GM23338 (cell line): ENCODE data around the gene JOSD1. TPM values are rescaled to one million over a fixed set of nuclear protein-coding genes. Genes with fewer than 3 reads are reported as not detected.

ENCODE experiments used
- ATAC-seq: fragments of 200-7000 bp; cut with Tn5 transposase; 3 replicates; pipeline ENCODE4 v1.9.1; 2020
- DNase-seq: peaks from one replicate; pipeline ENCODE4 v3.0.0-alpha.2; 2015; ENCODE audit warnings: low spot score
- H2AFZ ChIP-seq: fragments of 200-600 bp; sonication (generic); 2 replicates; pipeline ENCODE4 v1.8.0; 2016; ENCODE audit warnings: antibody characterized with exemption, mild to moderate bottlenecking, moderate library complexity
- H3F3A ChIP-seq: fragments of 200-600 bp; sonication (generic); replicated peaks from 2 replicates; pipeline ENCODE4 v1.8.0; 2017; ENCODE audit warnings: antibody characterized with exemption, mixed run types, low read depth
- H3K27ac ChIP-seq: fragments of 200-600 bp; sonication (generic); 2 replicates; pipeline ENCODE4 v1.6.1; 2016; ENCODE audit warnings: low read depth
- H3K27me3 ChIP-seq: fragments of 200-600 bp; sonication (generic); 2 replicates; pipeline ENCODE4 v1.8.0; 2016; ENCODE audit warnings: mild to moderate bottlenecking, mixed run types, moderate library complexity; ENCODE audit not compliant: insufficient read depth
- H3K36me3 ChIP-seq: fragments of 200-600 bp; sonication (generic); 2 replicates; pipeline ENCODE4 v1.8.0; 2016; ENCODE audit warnings: mild to moderate bottlenecking; ENCODE audit not compliant: insufficient read depth
- H3K4me1 ChIP-seq: fragments of 200-600 bp; sonication (generic); 2 replicates; pipeline ENCODE4 v1.8.0; 2016; ENCODE audit warnings: mild to moderate bottlenecking, moderate library complexity; ENCODE audit not compliant: insufficient read depth
- H3K4me2 ChIP-seq: fragments of 200-600 bp; sonication (generic); 2 replicates; pipeline ENCODE4 v1.7.1; 2017; ENCODE audit warnings: mixed run types
- H3K4me3 ChIP-seq: fragments of 200-600 bp; sonication (generic); 2 replicates; pipeline ENCODE4 v1.6.1; 2016; ENCODE audit warnings: mixed run types
- H3K79me2 ChIP-seq: fragments of 200-600 bp; sonication (generic); replicated peaks from 2 replicates; pipeline ENCODE4 v1.8.0; 2017; ENCODE audit warnings: mild to moderate bottlenecking; ENCODE audit not compliant: insufficient read depth
- H3K9me2 ChIP-seq: fragments of 200-600 bp; sonication (generic); 2 replicates; pipeline ENCODE4 v1.8.0; 2017; ENCODE audit not compliant: insufficient read depth
- H4K20me1 ChIP-seq: fragments of 200-600 bp; sonication (generic); replicated peaks from 2 replicates; pipeline ENCODE4 v1.8.0; 2017; ENCODE audit warnings: mild to moderate bottlenecking; ENCODE audit not compliant: insufficient read depth
- H3K27ac Mint-ChIP-seq: 2 replicates; pipeline ENCODE4 v1.8.0; 2020; ENCODE audit warnings: inconsistent platforms, mild to moderate bottlenecking, moderate library complexity, mixed read lengths
- H3K27me3 Mint-ChIP-seq: 3 replicates; pipeline ENCODE4 v1.8.0; 2022; ENCODE audit warnings: low read depth, mild to moderate bottlenecking, moderate library complexity, mixed read lengths, inconsistent platforms; ENCODE audit not compliant: insufficient read depth, poor library complexity
- H3K36me3 Mint-ChIP-seq: 3 replicates; pipeline ENCODE4 v1.8.0; 2021; ENCODE audit warnings: low read depth, mild to moderate bottlenecking, inconsistent platforms, moderate library complexity, mixed read lengths
- H3K4me1 Mint-ChIP-seq: 3 replicates; pipeline ENCODE4 v1.8.0; 2020; ENCODE audit warnings: mild to moderate bottlenecking, inconsistent platforms, mixed read lengths
- H3K4me3 Mint-ChIP-seq: 3 replicates; pipeline ENCODE4 v1.8.0; 2021; ENCODE audit warnings: moderate library complexity, mild to moderate bottlenecking, inconsistent platforms, mixed read lengths
- H3K9me3 Mint-ChIP-seq: 3 replicates; pipeline ENCODE4 v1.8.0; 2020; ENCODE audit warnings: moderate library complexity, mild to moderate bottlenecking, inconsistent platforms, mixed read lengths
- CREB1 ChIP-seq: fragments of 250-450 bp; sonication (Bioruptor Pico); IDR thresholded peaks from 2 replicates; pipeline ENCODE4 v1.5.0; 2020; ENCODE audit warnings: low read depth, mild to moderate bottlenecking, moderate library complexity
- EZH2 ChIP-seq: fragments of 200-600 bp; sonication (generic); IDR thresholded peaks from one replicate; pipeline ENCODE4 v1.8.0; 2017; ENCODE audit warnings: antibody characterized with exemption, mild to moderate bottlenecking, low read depth; ENCODE audit not compliant: unreplicated experiment
- EZH2phosphoT487 ChIP-seq: fragments of 200-600 bp; sonication (generic); IDR thresholded peaks from one replicate; pipeline ENCODE4 v1.8.1; 2018; ENCODE audit warnings: antibody characterized with exemption; ENCODE audit not compliant: unreplicated experiment
- JUNB ChIP-seq: IDR thresholded peaks from one replicate; pipeline ENCODE4 v1.6.1; 2016; ENCODE audit warnings: antibody characterized with exemption; ENCODE audit not compliant: unreplicated experiment
- NANOG ChIP-seq: IDR thresholded peaks from 2 replicates; pipeline ENCODE4 v1.6.1; 2016; ENCODE audit warnings: antibody characterized with exemption, borderline replicate concordance
- POLR2AphosphoS5 ChIP-seq: IDR thresholded peaks from 2 replicates; pipeline ENCODE4 v1.6.1; 2016; ENCODE audit warnings: antibody characterized with exemption, low read depth
- STAT1 ChIP-seq: IDR thresholded peaks from one replicate; pipeline ENCODE4 v1.6.1; 2016; ENCODE audit warnings: antibody characterized with exemption; ENCODE audit not compliant: unreplicated experiment
- ZNF114 ChIP-seq: fragments of 250-450 bp; sonication (Bioruptor Pico); IDR thresholded peaks from 2 replicates; pipeline ENCODE4 v1.5.0; 2020; ENCODE audit warnings: mild to moderate bottlenecking, moderate library complexity
- ZNF331 ChIP-seq: fragments of 250-450 bp; sonication (Bioruptor Pico); IDR thresholded peaks from 2 replicates; pipeline ENCODE4 v1.5.0; 2020; ENCODE audit warnings: low read depth, mild to moderate bottlenecking, moderate library complexity
- polyA plus RNA-seq: library from polyadenylated mRNA; unstranded; fragments of >200 nt; fragmentation: Nextera tagmentation; extraction: Ambion mirVana; gene quantifications from 2 replicates; pipeline ENCODE4 v1.2.1, GENCODE V29; 2016
- total RNA-seq: library from RNA; depleted of rRNA; stranded (reverse); fragments of >200 nt; shearing (Covaris generic); gene quantifications from 2 replicates; pipeline ENCODE4 v1.2.3, GENCODE V29; 2014
- TF ChIP-seq, protein P1 (sequence below): fragments of 250-450 bp; sonication (Bioruptor Pico); IDR thresholded peaks from 2 replicates; pipeline ENCODE4 v1.5.0; 2020; ENCODE audit warnings: mild to moderate bottlenecking, moderate library complexity
- TF ChIP-seq, protein P2 (sequence below), 2 experiments: fragments of 200-600 bp in 1 of 2; sonication (generic) in 1 of 2; conservative IDR thresholded peaks; 2 replicates each; pipeline versions ENCODE4 v1.5.1 to v1.6.1; 2016 to 2017; ENCODE audit warnings: antibody characterized with exemption in 2 of 2, low read depth in 2 of 2, mild to moderate bottlenecking in 2 of 2, moderate library complexity in 1 of 2
- TF ChIP-seq, protein P3 (sequence below): IDR thresholded peaks from 2 replicates; pipeline ENCODE4 v1.6.1; 2016; ENCODE audit warnings: antibody characterized with exemption
- TF ChIP-seq, protein P4 (sequence below): IDR thresholded peaks from one replicate; pipeline ENCODE4 v1.6.1; 2018; ENCODE audit warnings: antibody characterized with exemption; ENCODE audit not compliant: unreplicated experiment

The JOSD1 gene
- total and polyA plus RNA-seq, 2 experiments from 2014 or later = 4.6 to 19.7 TPM

DNA sequence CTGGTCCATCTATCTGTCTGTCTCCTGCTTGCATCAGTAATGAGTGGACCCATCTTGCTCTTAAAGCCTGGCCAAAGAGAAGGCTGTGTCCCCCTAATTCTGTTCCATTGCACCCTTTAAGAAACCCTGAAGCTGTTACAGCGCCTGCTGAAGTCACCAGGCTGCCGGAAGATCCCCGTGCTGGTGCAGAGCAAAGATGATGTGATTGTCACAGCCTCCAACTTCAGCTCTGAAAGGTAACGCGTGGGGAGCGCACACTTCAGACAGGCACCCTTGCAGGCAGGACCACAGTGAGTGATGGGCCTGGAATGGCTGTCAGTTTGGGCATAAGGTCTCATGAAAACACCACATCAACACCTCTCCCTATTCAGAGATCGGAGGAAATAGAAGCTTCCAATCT lies 23.4 kb upstream of the JOSD1 start:
- Histone ChIP-seq H3K79me2 (no peaks in the 10 kb centered on the region; the same call in 1 of the 2 replicates), H3K27me3 (no peaks in the 10 kb centered on the region), H3K9me2 (no peaks in the 10 kb centered on the region), H3K27ac (no peak overlapping the region), H3K4me3 (no peak overlapping the region), H3K4me2 (no peak overlapping the region), H2AFZ (no peak overlapping the region), H3K36me3 (peaks cover 50% of the 10 kb centered on the region), H3K4me1 (no peaks in the 10 kb centered on the region), H3F3A (no peaks in the 10 kb centered on the region), H4K20me1 (peaks cover 9% of the 10 kb centered on the region; the same call in 1 of the 2 replicates)
- H3K27ac Mint-ChIP-seq = no peak overlapping the region
- H3K9me3 Mint-ChIP-seq = no peaks in the 10 kb centered on the region
- no peak overlapping the region for H3K4me3 Mint-ChIP-seq
- no peak for DNase-seq
- peaks cover 81% of the 10 kb centered on the region for H3K36me3 Mint-ChIP-seq
- ATAC-seq = no peak
- TF ChIP-seq, protein P1, sequence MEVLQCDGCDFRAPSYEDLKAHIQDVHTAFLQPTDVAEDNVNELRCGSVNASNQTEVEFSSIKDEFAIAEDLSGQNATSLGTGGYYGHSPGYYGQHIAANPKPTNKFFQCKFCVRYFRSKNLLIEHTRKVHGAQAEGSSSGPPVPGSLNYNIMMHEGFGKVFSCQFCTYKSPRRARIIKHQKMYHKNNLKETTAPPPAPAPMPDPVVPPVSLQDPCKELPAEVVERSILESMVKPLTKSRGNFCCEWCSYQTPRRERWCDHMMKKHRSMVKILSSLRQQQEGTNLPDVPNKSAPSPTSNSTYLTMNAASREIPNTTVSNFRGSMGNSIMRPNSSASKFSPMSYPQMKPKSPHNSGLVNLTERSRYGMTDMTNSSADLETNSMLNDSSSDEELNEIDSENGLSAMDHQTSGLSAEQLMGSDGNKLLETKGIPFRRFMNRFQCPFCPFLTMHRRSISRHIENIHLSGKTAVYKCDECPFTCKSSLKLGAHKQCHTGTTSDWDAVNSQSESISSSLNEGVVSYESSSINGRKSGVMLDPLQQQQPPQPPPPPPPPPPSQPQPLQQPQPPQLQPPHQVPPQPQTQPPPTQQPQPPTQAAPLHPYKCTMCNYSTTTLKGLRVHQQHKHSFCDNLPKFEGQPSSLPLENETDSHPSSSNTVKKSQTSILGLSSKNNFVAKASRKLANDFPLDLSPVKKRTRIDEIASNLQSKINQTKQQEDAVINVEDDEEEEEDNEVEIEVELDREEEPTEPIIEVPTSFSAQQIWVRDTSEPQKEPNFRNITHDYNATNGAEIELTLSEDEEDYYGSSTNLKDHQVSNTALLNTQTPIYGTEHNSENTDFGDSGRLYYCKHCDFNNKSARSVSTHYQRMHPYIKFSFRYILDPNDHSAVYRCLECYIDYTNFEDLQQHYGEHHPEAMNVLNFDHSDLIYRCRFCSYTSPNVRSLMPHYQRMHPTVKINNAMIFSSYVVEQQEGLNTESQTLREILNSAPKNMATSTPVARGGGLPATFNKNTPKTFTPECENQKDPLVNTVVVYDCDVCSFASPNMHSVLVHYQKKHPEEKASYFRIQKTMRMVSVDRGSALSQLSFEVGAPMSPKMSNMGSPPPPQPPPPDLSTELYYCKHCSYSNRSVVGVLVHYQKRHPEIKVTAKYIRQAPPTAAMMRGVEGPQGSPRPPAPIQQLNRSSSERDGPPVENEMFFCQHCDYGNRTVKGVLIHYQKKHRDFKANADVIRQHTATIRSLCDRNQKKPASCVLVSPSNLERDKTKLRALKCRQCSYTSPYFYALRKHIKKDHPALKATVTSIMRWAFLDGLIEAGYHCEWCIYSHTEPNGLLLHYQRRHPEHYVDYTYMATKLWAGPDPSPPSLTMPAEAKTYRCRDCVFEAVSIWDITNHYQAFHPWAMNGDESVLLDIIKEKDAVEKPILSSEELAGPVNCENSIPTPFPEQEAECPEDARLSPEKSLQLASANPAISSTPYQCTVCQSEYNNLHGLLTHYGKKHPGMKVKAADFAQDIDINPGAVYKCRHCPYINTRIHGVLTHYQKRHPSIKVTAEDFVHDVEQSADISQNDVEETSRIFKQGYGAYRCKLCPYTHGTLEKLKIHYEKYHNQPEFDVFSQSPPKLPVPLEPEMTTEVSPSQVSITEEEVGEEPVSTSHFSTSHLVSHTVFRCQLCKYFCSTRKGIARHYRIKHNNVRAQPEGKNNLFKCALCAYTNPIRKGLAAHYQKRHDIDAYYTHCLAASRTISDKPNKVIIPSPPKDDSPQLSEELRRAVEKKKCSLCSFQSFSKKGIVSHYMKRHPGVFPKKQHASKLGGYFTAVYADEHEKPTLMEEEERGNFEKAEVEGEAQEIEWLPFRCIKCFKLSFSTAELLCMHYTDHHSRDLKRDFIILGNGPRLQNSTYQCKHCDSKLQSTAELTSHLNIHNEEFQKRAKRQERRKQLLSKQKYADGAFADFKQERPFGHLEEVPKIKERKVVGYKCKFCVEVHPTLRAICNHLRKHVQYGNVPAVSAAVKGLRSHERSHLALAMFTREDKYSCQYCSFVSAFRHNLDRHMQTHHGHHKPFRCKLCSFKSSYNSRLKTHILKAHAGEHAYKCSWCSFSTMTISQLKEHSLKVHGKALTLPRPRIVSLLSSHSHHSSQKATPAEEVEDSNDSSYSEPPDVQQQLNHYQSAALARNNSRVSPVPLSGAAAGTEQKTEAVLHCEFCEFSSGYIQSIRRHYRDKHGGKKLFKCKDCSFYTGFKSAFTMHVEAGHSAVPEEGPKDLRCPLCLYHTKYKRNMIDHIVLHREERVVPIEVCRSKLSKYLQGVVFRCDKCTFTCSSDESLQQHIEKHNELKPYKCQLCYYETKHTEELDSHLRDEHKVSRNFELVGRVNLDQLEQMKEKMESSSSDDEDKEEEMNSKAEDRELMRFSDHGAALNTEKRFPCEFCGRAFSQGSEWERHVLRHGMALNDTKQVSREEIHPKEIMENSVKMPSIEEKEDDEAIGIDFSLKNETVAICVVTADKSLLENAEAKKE (CRISPR knock-in tag) = no peak
- TF ChIP-seq, protein P2, sequence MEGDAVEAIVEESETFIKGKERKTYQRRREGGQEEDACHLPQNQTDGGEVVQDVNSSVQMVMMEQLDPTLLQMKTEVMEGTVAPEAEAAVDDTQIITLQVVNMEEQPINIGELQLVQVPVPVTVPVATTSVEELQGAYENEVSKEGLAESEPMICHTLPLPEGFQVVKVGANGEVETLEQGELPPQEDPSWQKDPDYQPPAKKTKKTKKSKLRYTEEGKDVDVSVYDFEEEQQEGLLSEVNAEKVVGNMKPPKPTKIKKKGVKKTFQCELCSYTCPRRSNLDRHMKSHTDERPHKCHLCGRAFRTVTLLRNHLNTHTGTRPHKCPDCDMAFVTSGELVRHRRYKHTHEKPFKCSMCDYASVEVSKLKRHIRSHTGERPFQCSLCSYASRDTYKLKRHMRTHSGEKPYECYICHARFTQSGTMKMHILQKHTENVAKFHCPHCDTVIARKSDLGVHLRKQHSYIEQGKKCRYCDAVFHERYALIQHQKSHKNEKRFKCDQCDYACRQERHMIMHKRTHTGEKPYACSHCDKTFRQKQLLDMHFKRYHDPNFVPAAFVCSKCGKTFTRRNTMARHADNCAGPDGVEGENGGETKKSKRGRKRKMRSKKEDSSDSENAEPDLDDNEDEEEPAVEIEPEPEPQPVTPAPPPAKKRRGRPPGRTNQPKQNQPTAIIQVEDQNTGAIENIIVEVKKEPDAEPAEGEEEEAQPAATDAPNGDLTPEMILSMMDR (conservative IDR thresholded peaks at IDR 0.05; ENCODE audit: low read depth in 2 of 2) = no peak
- TF ChIP-seq ZNF331 (CRISPR knock-in tag) (no peak), ZNF114 (CRISPR knock-in tag) (no peak), POLR2AphosphoS5 (no peak), STAT1 (no peak), EZH2phosphoT487 (no peak), EZH2 (no peak), NANOG (no peak), CREB1 (CRISPR knock-in tag) (no peak), JUNB (no peak)
- TF ChIP-seq, protein P3, sequence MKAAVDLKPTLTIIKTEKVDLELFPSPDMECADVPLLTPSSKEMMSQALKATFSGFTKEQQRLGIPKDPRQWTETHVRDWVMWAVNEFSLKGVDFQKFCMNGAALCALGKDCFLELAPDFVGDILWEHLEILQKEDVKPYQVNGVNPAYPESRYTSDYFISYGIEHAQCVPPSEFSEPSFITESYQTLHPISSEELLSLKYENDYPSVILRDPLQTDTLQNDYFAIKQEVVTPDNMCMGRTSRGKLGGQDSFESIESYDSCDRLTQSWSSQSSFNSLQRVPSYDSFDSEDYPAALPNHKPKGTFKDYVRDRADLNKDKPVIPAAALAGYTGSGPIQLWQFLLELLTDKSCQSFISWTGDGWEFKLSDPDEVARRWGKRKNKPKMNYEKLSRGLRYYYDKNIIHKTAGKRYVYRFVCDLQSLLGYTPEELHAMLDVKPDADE = no peak
- TF ChIP-seq, protein P4, sequence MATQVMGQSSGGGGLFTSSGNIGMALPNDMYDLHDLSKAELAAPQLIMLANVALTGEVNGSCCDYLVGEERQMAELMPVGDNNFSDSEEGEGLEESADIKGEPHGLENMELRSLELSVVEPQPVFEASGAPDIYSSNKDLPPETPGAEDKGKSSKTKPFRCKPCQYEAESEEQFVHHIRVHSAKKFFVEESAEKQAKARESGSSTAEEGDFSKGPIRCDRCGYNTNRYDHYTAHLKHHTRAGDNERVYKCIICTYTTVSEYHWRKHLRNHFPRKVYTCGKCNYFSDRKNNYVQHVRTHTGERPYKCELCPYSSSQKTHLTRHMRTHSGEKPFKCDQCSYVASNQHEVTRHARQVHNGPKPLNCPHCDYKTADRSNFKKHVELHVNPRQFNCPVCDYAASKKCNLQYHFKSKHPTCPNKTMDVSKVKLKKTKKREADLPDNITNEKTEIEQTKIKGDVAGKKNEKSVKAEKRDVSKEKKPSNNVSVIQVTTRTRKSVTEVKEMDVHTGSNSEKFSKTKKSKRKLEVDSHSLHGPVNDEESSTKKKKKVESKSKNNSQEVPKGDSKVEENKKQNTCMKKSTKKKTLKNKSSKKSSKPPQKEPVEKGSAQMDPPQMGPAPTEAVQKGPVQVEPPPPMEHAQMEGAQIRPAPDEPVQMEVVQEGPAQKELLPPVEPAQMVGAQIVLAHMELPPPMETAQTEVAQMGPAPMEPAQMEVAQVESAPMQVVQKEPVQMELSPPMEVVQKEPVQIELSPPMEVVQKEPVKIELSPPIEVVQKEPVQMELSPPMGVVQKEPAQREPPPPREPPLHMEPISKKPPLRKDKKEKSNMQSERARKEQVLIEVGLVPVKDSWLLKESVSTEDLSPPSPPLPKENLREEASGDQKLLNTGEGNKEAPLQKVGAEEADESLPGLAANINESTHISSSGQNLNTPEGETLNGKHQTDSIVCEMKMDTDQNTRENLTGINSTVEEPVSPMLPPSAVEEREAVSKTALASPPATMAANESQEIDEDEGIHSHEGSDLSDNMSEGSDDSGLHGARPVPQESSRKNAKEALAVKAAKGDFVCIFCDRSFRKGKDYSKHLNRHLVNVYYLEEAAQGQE = no peak
- H3K4me1 Mint-ChIP-seq = no peaks in the 10 kb centered on the region; the same call in 2 of the 3 replicates
- peaks cover 5% of the 10 kb centered on the region for H3K27me3 Mint-ChIP-seq
